Astrocyte (in vitro differentiated cells and primary cell): Measurements from ENCODE around the gene ANGPTL5.

Experiments
- EZH2 ChIP-seq: IDR thresholded peaks from 2 replicates; pipeline ENCODE4 v1.6.1; 2012; ENCODE audit warnings: mild to moderate bottlenecking, low read length, inconsistent platforms; ENCODE audit not compliant: insufficient read depth
- TF ChIP-seq, protein P1 (sequence below): IDR thresholded peaks from 2 replicates; pipeline ENCODE4 v1.5.1; 2011; ENCODE audit warnings: low read depth, mild to moderate bottlenecking, inconsistent platforms, low read length, moderate library complexity; ENCODE audit not compliant: insufficient read depth

DNA sequence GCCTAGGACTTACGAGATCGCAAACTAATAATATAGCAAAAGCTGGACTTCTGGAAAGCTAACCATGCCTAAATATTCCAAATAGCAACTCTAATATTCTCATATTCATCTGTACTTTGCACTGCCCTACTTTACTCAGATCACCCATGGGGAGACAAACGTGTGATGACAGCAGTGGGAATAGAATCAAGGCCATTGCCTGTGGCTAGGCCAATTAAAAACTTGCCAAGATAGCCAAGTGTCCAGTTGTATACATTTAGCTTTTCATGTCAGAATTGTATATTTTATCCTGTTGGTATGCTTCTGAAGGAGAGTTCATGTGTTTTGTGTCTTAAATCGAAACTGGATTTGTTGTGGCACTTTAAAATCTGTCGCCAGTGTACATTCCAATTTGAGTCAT is 2.7 kb downstream of the ANGPTL5 start:
- TF ChIP-seq, protein P1, sequence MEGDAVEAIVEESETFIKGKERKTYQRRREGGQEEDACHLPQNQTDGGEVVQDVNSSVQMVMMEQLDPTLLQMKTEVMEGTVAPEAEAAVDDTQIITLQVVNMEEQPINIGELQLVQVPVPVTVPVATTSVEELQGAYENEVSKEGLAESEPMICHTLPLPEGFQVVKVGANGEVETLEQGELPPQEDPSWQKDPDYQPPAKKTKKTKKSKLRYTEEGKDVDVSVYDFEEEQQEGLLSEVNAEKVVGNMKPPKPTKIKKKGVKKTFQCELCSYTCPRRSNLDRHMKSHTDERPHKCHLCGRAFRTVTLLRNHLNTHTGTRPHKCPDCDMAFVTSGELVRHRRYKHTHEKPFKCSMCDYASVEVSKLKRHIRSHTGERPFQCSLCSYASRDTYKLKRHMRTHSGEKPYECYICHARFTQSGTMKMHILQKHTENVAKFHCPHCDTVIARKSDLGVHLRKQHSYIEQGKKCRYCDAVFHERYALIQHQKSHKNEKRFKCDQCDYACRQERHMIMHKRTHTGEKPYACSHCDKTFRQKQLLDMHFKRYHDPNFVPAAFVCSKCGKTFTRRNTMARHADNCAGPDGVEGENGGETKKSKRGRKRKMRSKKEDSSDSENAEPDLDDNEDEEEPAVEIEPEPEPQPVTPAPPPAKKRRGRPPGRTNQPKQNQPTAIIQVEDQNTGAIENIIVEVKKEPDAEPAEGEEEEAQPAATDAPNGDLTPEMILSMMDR, result no peak
- no peak for TF ChIP-seq EZH2
